ENCODE results near the gene HMX2. TPM values are rescaled to one million over a fixed set of nuclear protein-coding genes. Genes with fewer than 3 reads are reported as not detected.

Gene HMX2
- total RNA-seq, 6 experiments from 2014 or later = not detected

DNA sequence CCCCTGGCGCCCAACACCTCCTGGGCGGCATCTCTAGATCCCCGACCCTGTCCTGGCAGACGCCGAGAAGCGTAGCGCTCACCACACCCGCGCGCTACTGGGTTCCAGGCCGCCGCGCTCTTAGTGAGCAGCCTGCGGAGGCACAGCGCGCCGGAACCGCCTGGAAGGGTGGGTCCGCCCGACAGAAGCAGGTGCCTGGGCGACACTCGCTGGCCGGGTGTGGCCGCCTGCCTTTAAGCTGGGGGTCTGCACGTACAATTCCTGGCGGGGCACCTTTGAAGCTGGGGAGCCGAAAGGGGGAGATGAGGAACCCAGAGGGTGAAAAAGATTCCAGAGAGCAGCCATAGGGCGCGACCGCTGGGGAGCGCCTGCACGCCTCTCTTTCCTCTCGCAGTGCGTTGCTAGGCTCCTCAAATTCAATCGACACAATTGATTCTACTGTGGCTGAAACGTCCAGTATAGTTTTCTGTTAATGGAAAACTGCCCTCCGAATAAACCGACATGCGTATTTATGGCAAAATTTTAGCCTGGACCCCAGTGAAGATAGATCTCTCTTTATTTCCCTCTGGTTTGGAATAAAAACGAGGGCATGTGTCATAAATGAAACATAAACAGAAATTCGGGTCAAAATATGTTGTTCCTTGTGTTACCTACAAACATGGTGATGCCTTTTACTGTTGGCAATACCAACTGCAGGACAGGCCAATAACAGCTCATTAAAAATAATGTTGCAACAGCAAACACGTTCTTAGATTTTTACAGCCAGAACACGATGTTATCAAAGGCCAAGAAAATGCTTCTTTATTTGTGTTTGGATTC is 7.6 kb upstream of the HMX2 start:
- Histone ChIP-seq H3K27me3 (peaks cover 26 to 80% of the 10 kb centered on the region in 2 donors), H3K4me3 (peak overlapping the region in 1 of 3 donors; percentile 35), H3K27ac (no peak overlapping the region), H3K36me3 (no peaks in the 10 kb centered on the region), H3K4me1 (peaks cover 0 to 47% (median 9%) of the 10 kb centered on the region in 4 donors), H3K9me3 (no peaks in the 10 kb centered on the region)
- WGBS (ENCODE audit: insufficient coverage, low coverage, low lambda C conversion rate, missing lambda C conversion rate) = 1% methylated on average over 10 of the region's 43 CpGs
- DNase-seq (no peak), ATAC-seq (peak in 2 of 4 donors; percentile 9 to 20)
- TF ChIP-seq POLR2A (IDR thresholded peaks at IDR 0.05) = no peak
- TF ChIP-seq, protein P1, sequence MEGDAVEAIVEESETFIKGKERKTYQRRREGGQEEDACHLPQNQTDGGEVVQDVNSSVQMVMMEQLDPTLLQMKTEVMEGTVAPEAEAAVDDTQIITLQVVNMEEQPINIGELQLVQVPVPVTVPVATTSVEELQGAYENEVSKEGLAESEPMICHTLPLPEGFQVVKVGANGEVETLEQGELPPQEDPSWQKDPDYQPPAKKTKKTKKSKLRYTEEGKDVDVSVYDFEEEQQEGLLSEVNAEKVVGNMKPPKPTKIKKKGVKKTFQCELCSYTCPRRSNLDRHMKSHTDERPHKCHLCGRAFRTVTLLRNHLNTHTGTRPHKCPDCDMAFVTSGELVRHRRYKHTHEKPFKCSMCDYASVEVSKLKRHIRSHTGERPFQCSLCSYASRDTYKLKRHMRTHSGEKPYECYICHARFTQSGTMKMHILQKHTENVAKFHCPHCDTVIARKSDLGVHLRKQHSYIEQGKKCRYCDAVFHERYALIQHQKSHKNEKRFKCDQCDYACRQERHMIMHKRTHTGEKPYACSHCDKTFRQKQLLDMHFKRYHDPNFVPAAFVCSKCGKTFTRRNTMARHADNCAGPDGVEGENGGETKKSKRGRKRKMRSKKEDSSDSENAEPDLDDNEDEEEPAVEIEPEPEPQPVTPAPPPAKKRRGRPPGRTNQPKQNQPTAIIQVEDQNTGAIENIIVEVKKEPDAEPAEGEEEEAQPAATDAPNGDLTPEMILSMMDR (IDR thresholded peaks at IDR 0.05) = no peak
- intact Hi-C loops (cut with DNase I) = loop anchor here in 1 of 2 donors (10.0 kb wide), 1 partner anchor 244 kb away; no protein-coding TSS in a partner anchor

DNA sequence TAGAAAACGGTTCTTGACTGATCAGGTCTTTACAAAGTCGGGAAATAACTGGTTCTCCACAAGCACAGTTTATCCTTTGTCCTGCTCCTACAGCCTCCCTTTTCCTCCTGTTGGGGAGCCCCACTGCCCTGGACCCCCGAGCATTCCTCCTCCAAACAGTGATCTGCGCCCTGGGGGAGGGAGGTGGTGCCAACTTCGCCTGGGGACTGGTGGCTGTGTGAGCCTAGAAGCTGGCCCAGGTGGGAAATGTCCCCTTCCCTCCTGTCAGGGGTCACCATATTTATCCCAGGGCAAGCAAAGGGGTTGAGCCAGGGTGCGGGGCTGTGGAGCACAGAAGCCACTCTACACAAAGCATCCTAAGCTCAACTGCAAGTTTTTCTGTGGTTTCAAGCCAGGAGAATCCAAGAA is 6.9 kb upstream of the HMX2 start:
- 0% methylated on average over 2 of the region's 6 CpGs for WGBS (ENCODE audit: insufficient coverage, low coverage, low lambda C conversion rate, missing lambda C conversion rate)
- H3K27ac ChIP-seq = no peak overlapping the region

DNA sequence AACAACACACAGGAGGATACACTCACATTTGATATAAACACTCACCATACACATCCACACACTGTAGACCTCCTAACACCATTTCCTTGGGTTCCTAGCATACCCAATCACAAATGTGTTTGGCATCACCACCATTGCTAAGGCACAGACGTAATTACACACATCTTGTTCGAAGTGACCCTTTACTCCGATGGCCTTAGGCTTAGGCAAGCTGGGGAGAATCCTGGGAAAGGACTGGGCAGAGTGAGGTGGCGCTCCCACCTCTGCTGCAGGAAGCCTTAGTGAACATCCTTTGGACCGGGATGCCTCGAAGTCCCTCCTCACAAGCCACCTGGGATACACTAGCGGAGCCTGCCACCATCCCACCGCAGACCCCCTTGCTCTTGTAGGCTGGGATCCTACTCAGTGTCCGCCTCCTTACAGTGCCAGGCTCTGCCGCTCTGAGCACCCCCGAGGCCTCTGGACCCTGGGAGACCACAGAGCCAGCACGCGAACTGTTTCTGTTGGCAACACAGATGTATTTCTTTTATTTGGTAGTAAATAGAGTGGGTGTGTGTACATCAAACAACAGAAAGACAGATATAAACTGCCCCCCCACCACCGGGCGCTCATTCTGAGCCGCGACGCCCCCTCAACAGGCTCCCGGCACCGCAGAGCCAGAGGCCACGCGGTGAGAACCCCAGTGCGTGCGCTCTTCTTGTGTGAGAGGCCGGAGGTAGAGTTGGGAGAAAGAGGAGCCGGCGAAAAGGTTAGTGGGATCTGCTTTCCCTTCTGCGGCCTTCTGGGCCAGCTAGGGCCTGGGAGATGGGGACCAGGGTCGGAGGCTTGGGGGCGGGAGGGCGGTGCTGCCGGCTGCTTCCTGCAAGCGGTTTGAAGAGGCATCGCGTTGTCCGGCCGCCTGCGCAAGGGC is 5.9 kb upstream of the HMX2 start:
- Histone ChIP-seq H3K9me3 (no peaks in the 10 kb centered on the region), H3K27me3 (peaks cover 31 to 79% of the 10 kb centered on the region in 2 donors), H3K4me1 (peaks cover 0 to 36% (median 9%) of the 10 kb centered on the region in 4 donors), H3K27ac (no peak overlapping the region), H3K4me3 (no peak overlapping the region), H3K36me3 (no peaks in the 10 kb centered on the region)
- intact Hi-C loops (cut with DNase I) = loop anchor here in 1 of 2 donors (10.0 kb wide), 1 partner anchor 243 kb away; no protein-coding TSS in a partner anchor
- DNase-seq (no peak), ATAC-seq (no peak)
- TF ChIP-seq, protein P1 (IDR thresholded peaks at IDR 0.05) = no peak
- no peak for TF ChIP-seq POLR2A (IDR thresholded peaks at IDR 0.05)
- 8% methylated on average over 6 of the region's 38 CpGs for WGBS (ENCODE audit: insufficient coverage, low coverage, low lambda C conversion rate, missing lambda C conversion rate)

More for the DNA sequence above, 6.9 kb upstream of the HMX2 start:
- no peaks in the 10 kb centered on the region for H3K36me3 ChIP-seq
- peaks cover 27 to 79% of the 10 kb centered on the region in 2 donors for H3K27me3 ChIP-seq
- TF ChIP-seq, protein P1 (IDR thresholded peaks at IDR 0.05) = no peak
- no peak for TF ChIP-seq POLR2A (IDR thresholded peaks at IDR 0.05)
- ATAC-seq = no peak
- no peak for DNase-seq
- H3K4me1 ChIP-seq = peaks cover 0 to 45% (median 9%) of the 10 kb centered on the region in 4 donors
- H3K9me3 ChIP-seq = no peaks in the 10 kb centered on the region
- intact Hi-C loops (cut with DNase I) = loop anchor here in 1 of 2 donors (10.0 kb wide), 1 partner anchor 244 kb away; no protein-coding TSS in a partner anchor
- no peak overlapping the region for H3K4me3 ChIP-seq

DNA sequence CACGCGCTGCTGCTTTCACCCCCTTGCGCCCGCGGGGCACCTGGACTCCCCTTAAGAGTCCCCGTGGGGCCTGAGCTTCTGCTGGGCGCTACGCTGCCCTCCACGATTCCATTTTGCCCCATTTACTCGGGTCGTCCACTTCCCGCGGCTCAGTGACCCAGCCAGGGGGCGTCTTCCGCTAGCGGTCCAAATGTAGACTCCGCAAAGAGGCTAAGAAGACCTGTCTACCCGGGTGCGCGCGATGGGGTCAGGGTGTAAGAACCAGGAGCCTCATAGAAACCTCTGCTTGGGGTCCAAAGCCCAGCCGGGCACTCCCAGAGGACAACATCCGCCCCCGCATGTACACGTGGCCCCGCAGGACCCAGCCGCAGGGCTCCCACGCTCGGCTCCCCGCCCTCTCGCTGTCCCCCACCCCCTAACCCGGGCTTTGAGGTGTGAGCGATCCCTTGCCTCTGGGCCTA is 5.2 kb upstream of the HMX2 start:
- peaks cover 30 to 78% of the 10 kb centered on the region in 2 donors for H3K27me3 ChIP-seq
- TF ChIP-seq POLR2A (IDR thresholded peaks at IDR 0.05) = no peak
- TF ChIP-seq, protein P1 (IDR thresholded peaks at IDR 0.05) = no peak
- no peaks in the 10 kb centered on the region for H3K36me3 ChIP-seq
- no peak overlapping the region for H3K27ac ChIP-seq
- DNase-seq = no peak
- no peaks in the 10 kb centered on the region for H3K9me3 ChIP-seq
- no peak for ATAC-seq
- no CpG with 5 or more reads among the region's 33 CpGs for WGBS (ENCODE audit: insufficient coverage, low coverage, low lambda C conversion rate, missing lambda C conversion rate)
- H3K4me3 ChIP-seq = no peak overlapping the region
- H3K4me1 ChIP-seq = peaks cover 0 to 29% (median 5%) of the 10 kb centered on the region in 4 donors
- intact Hi-C loops (cut with DNase I) = loop anchor here in 1 of 2 donors (10.0 kb wide), 1 partner anchor 242 kb away; no protein-coding TSS in a partner anchor

Measured in right lobe of liver (tissue), 6 donors.